HG03354 (cell line): ENCODE data around the gene WNT9A.
"Not testable (repeated sequence)": the region's sequence is repeated elsewhere in the genome, so short reads cannot be mapped to it uniquely, and the experiment has no call there.

Source experiments
- ATAC-seq: cut with Tn5 transposase; IDR thresholded peaks from one replicate; pipeline ENCODE4 v1.9.1; 2021; ENCODE audit warnings: mild to moderate bottlenecking; ENCODE audit not compliant: unreplicated experiment, poor library complexity, severe bottlenecking

WNT9A gene

DNA sequence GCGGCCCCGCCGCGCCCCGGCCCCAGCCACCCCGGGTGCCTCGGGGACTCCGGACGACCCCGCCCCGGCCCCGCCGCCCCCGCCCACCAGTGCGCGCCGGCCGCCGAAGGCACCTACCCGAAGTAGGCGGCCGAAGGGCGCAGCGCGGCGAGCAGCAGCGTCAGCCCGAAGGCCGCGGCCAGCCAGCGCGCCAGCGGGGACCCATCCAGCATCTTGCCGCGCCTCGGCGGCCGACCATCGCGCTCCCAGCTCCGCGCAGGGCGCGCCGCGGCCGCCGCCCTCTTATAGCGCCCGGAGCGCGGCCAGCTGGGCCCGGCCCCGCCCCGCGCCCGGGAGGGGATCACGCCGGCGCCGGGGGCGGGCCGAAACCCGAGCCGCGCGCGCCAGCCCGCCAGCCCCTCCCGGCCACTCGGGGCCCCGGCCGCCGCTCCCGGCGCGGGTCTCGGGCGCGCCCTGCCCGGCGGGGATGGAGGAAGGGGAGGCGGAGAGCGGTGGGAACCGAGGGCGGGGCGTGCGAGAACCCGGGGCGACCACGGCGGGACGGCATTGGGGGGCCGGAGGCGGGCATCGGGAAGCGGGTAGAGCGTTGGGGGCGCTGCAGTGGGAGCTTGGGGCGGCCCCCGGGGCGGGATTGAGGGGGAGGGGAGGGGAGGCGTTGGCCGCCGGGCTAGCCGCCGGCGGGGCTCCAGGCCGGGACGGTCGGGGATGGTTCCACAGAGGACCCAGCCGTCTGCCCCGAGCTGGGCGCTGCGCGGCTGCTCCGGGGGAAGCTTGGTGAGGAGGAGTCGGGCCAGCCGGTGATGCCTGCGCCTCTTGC lies at the start of gene WNT9A:
Gene WNT9A, minus strand, starts transcription at position 257 of the 817 bp plus-strand sequence. Its CDS starts 45 bp downstream, at position 212.
- peak; percentile 29 for ATAC-seq

DNA sequence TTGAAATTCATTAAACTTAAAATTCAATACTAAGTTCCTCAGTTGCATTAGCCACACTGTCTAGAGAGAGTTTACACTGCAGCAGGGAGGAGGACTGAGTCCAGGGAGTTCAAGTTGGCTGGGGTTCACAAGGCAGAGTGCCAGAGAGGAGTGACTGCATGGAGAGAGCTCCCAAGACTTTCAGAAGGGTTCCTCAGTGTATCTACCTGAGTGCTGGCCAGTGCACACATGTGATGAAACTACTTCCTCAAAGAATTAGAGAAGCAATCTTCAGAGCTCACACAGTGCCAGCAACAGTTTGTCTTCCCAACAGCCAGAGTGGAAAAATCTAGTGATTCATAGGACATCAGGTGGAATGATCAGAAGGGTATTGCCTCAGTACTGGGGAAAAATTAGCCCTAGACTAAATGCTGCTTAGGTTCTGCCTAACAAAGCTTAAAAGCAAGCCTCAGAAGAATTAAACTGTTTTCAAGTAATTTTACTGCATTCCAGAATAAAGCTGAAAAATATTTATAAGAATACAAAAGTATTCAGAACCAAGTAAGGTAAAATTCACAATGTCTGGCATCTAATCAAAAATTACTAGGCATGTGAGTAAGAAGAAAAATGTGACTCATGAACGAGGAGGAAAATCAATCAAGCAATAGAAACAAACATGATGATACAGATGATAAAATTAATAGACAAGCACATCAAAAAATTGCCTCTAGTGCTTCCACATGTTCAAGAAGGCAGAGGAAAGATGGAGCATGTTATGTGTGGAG lies 48.6 kb upstream of the WNT9A start:
- ATAC-seq = no peak

DNA sequence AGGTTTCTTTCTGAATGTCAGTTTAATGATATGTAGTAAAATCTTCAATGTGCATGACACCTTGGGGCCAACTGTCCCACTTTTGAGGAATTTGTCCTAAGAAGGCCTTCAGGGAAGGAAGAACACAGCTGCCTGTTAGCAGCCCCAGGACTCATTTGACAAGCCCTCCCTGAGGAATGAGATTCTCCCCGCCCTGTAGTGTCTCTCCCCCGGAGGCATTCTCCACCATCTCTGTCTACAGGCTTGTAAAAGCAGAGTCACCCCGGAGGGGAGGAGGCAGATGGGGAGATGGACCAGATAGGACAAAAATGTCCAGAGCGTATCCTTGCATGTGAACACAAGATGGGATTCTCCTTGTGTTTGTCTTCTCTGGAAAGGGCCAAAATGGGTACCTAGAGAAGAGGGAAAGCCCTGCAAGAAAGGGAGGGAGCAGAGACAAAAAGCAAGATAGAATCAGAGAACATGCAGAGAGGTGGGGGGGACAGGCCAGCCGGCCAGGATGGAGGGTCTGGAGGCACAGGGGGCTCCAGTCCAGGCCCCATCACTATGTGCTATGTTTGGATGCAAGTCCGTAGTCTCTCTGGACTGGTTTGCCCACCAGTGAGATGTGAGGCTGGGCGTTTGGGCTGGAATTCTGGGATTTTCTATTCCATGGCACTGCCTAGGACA lies 47.0 kb upstream of the WNT9A start:
- no peak for ATAC-seq

DNA sequence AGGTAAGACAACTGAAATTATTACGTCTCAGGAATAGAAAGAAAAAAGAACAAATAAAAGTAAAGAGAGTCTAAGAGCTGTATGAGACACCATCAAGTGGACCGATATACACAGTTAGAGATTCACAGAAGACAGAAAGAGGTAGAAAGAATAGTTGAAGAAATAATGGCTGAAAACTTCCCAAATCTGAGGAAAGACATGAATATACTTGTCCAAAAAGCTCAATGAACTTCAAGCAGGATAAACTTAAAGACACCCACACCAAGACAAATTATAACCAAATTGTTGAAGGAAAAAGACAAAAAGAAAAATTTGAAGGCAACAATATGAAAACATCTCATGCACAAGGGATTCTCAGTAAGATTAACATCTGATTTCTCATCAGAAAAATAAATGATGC lies 39.4 kb upstream of the WNT9A start:
- no peak for ATAC-seq

DNA sequence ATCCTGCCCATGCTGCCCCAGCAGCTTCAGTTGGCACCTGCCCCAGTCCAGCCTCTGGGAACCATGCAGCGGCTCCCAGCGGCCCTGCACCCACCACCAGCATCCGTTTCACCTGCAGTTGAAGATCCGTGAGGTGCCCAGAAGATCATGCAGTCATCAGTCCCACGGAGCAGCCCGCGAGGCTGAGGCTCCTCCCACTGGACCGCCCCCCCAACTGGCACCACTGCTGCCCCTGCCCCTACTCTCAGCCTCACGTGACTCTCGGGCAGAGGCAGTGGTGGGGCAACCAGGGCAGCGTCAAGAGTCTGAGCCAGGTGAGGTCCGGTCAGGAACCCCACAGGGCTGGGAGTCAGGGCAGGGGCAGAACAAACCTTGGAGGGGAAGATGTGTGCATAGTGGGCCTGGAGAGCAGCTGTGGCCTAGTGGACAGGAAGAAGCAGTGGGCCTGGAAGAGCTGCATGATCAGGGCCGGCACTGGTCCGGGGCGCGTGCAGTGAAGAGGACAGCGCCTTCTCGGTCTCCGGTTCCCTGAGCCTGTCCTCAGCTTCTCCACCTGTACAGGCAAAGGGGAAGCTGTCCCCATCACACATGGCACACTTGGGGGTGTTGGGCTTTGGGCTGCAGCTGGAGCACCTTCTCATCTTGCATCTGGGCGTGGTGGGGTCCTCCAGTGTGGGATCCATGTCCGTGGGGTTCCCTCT lies 28.0 kb upstream of the WNT9A start:
- not testable (repeated sequence) for ATAC-seq

GRCh38 chr1:227973724-227974288 lies 26.1 kb upstream of the WNT9A start:
- ATAC-seq = not testable (repeated sequence)

DNA sequence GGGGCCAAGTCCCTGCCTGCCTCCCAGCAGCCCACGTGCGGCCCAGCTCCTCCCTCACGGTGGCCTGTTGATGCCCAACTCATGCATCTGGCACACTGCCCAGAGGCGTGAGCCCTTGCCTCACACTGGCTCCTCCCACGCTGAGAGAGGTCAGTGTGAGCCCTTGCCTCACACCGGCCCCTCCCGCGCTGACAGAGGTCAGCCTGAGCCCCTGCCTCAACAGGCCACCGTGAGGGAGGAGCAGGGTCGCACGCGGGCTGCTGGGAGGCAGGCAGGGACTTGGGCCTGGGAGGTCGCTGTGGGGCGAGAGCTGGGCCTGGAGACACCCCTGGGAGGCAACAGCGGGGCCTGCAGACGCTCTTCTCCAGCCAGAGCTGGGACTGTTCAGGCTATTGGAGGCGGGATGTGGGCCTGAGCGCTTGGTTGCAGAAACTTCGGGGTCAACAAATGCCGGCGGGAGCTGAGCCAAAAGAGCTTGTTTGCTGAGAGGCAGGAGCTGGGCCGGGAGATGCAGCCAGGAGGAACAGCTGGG lies 25.2 kb upstream of the WNT9A start:
- not testable (repeated sequence) for ATAC-seq

GRCh38 chr1:227972283-227972679 lies 24.5 kb upstream of the WNT9A start:
- not testable (repeated sequence) for ATAC-seq

- ATAC-seq = not testable (repeated sequence)
Observed at GRCh38 chr1:227971643-227972282, 24.0 kb upstream of the WNT9A start.

- not testable (repeated sequence) for ATAC-seq
Observed at GRCh38 chr1:227971216-227971615, 23.5 kb upstream of the WNT9A start.

DNA sequence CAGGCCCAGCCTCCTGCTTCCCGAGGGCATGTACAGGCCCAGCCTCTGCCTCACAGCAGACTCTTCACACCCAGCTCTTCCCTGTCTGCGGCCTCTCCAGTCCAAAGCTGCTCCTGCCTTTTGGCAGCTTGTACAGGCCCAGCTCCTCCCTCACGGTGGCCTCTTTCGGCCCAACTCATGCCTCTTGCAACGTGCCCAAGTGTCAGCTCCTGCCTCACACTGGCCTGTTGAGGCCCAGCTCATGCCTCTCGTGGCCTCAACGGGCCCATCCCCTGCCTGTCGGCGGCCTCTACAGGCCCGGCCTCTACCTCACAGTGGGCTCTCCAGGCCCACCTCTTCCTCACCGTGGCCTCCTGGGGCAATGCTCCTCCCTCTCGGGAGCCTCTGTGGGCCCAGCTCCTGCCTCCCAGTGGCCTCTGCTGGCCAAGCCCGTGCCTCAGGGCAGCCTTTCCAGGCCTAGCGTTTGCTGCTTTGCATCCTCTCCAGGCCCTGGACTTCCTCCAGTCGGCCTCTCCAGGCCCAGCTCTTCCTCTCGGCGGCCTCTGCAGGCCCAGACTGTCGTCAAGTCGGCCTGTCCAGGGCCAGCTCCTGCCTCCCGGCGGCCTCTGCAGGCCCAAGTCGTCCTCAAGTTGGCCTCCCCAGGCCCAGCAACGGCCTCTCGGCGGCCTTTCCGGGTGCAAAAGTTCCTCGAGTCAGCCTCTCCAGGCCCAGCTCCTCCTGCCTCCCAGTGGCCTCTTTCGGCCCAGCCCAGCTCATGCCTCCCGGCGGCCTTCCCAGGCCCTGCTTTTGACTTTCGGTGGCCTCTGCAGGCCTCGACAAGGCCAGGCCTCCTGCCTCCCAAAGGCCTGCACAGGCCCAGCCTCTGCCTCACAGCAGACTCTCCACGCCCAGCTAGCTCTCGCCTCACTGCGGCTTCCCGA lies 22.6 kb upstream of the WNT9A start:
- ATAC-seq = not testable (repeated sequence)

- ATAC-seq = not testable (repeated sequence)
Observed at GRCh38 chr1:227967815-227968214, 20.1 kb upstream of the WNT9A start.

- not testable (repeated sequence) for ATAC-seq
Observed at GRCh38 chr1:227966733-227967132, 19.0 kb upstream of the WNT9A start.

DNA sequence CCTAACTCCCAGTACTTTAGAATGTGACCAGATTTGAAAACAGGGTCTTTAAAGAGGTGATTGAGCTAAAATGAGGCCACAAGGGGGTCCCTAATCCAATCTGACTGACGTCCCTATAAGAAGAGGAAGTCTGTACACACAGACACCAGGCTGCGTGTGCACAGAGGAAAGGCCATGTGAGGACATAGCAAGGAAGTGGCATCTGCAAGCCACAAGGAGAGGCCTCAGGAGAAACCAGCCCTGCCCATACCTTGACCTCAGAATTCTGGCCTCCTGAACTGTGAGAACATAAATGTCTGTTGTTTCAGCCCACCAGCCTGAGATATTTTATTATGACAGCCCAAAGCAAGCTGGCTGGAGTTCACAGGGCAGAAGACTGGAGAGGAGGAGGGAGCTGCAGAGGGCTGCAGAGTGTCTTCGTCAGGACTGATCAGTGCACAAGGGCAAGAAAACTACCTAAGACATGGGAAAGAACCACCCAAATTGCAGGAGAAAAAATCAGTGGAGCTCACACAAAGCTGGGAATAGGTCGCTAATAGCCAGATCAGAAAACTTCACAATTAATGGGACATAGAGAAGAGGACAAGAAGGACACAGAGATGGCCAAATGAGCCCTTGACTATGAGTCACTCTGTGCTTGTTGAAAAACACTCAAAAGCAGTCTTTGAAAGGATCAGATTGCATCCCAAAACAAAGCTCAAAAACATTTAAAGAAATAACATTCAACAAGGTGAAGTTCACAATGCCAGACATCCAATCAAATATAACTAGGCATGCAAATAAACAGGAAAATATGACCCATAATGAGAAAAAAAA lies 14.1 kb upstream of the WNT9A start:
- no peak for ATAC-seq

DNA sequence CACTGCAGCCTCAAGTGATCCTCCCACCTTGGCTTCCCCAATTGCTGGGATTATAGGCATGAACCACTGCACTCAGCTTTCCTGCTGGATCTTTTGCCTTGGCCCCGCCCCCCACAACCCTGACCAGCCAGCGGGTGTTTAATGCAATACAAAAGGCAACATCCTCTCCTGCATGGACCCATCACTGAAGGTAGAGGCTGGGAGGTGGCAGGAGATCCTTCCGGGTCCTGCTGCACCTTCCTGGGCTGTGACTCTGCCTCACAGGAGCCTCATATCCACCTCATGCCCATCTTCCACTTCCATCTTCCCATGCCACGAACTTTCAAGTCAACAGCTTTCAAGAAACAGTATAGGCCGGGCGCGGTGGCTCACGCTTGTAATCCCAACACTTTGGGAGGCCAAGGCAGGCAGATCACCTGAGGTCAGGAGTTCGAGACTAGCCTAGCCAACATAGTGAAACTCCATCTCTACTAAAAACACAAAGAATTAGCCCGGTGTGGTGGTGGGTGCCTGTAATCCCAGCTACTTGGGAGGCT lies 11.7 kb upstream of the WNT9A start:
- no peak for ATAC-seq

GRCh38 chr1:227958617-227959324 lies 11.0 kb upstream of the WNT9A start:
- no peak for ATAC-seq
